Body of pancreas (tissue), 4 donors: ENCODE results near the gene CEP104.

Experiments used
- CTCF ChIP-seq, 7 experiments: fragments of 450-650 bp in 4 of 7; fragments of 200-600 bp in 3 of 7; sonication (generic) in 3 of 7; IDR thresholded peaks; one replicate each; pipeline ENCODE4 v1.5.1; 2016 to 2019; ENCODE audit warnings: antibody characterized with exemption in 7 of 7
- POLR2A ChIP-seq, 3 donors: fragments of 450-650 bp; IDR thresholded peaks; one replicate each; pipeline ENCODE4 v1.6.1; 2016; ENCODE audit warnings: antibody characterized with exemption in 3 of 3, mild to moderate bottlenecking in 2 of 3

GRCh38 chr1:3787745-3788605, 69.0 kb downstream of the CEP104 start:
- no peak for TF ChIP-seq CTCF (IDR thresholded peaks at IDR 0.05)
- no peak for TF ChIP-seq POLR2A (IDR thresholded peaks at IDR 0.05)
